Activated CD4-positive, alpha-beta T cell treated with anti-CD3 and anti-CD28 coated beads for 36 hours (primary cell): ENCODE measurements around the gene PTHLH. TPM values are rescaled to one million over a fixed set of nuclear protein-coding genes. Genes with fewer than 3 reads are reported as not detected.

Experiments
- ATAC-seq: fragments of 200-7000 bp; cut with Tn5 transposase; one replicate; pipeline ENCODE4 v1.10.0; 2021; ENCODE audit warnings: mild to moderate bottlenecking, moderate library complexity
- CTCF ChIA-PET: fragments of 350-600 bp; sonication (Branson Sonifier 250); formaldehyde crosslinking; loops from one replicate; lab custom pipeline; 2021; ENCODE audit warnings: antibody characterized with exemption; lab: Charles Lee
- POLR2A ChIA-PET: fragments of 350-600 bp; sonication (Branson Sonifier 250); formaldehyde crosslinking; loops from one replicate; lab custom pipeline; 2021; ENCODE audit warnings: antibody characterized with exemption, inconsistent platforms; lab: Charles Lee
- DNase-seq: peaks from one replicate; pipeline ENCODE4 v3.0.0-alpha.2; 2020
- H3K27ac Mint-ChIP-seq: one replicate; pipeline ENCODE4 v1.8.0; 2021; ENCODE audit warnings: mixed read lengths
- H3K27me3 Mint-ChIP-seq: one replicate; pipeline ENCODE4 v1.8.0; 2021; ENCODE audit warnings: mixed read lengths
- H3K36me3 Mint-ChIP-seq: one replicate; pipeline ENCODE4 v1.8.0; 2021; ENCODE audit warnings: low read depth, mixed read lengths
- H3K4me1 Mint-ChIP-seq: one replicate; pipeline ENCODE4 v1.8.0; 2021; ENCODE audit warnings: mixed read lengths
- H3K4me3 Mint-ChIP-seq: one replicate; pipeline ENCODE4 v1.8.0; 2021; ENCODE audit warnings: mild to moderate bottlenecking, moderate library complexity, mixed read lengths
- H3K9me3 Mint-ChIP-seq: one replicate; pipeline ENCODE4 v1.8.0; 2021; ENCODE audit warnings: low read depth, mixed read lengths
- intact Hi-C, 2 experiments: fragments of 100-400 bp; cut with DNase I in 1 of 2; cut with micrococcal nuclease in 1 of 2; formaldehyde crosslinking; loops; one replicate each; pipeline versions ENCODE4 v1.14.2 to v1.15.1; 2022 to 2024; cut with DNase I, micrococcal nuclease
- total RNA-seq, 2 experiments: library from RNA; stranded (reverse); gene quantifications; one replicate each; pipeline ENCODE4 v1.2.3, GENCODE V29; 2021

PTHLH gene
- not detected for total RNA-seq

- no peaks in the 10 kb centered on the region for H3K36me3 Mint-ChIP-seq
- ATAC-seq (no peak), DNase-seq (no peak)
- POLR2A ChIA-PET, result interaction anchor here (0.6 kb wide), 1 partner anchor 179 kb away, joined by 4 read pairs; no protein-coding TSS in a partner anchor
- no peak within 1 kb of the TSS for H3K27ac Mint-ChIP-seq
- no peak within 1 kb of the TSS for H3K4me3 Mint-ChIP-seq
- intact Hi-C loops, result loop anchor here (10.0 kb wide), 2 partner anchors 212 to 902 kb away; no protein-coding TSS in a partner anchor
- H3K9me3 Mint-ChIP-seq, result no peaks in the 10 kb centered on the region
- H3K27me3 Mint-ChIP-seq, result peaks cover 78% of the 10 kb centered on the region
- H3K4me1 Mint-ChIP-seq, result peaks cover 28% of the 10 kb centered on the region
- CTCF ChIA-PET, result no interaction called here
Observed at GRCh38 chr12:27972721-27973120, at the start of gene PTHLH. PTHLH (minus strand) TSS chr12:27972733; CDS start chr12:27969494, 3,239 bp downstream.

- Mint-ChIP-seq H3K27me3 (peaks cover 9% of the 10 kb centered on the region), H3K27ac (no peak overlapping the region), H3K4me1 (no peaks in the 10 kb centered on the region), H3K4me3 (no peak overlapping the region), H3K9me3 (no peaks in the 10 kb centered on the region), H3K36me3 (no peaks in the 10 kb centered on the region)
- DNase-seq (no peak), ATAC-seq (no peak)
- ChIA-PET CTCF (interaction anchor here (1.1 kb wide), 1 partner anchor 781 kb away, joined by 3 read pairs; no protein-coding TSS in a partner anchor), POLR2A (no interaction called here)
- intact Hi-C loops, result no loop called here
Observed at GRCh38 chr12:28021704-28022103, 49.2 kb upstream of the PTHLH start.

GRCh38 chr12:28017873-28018255 lies 45.3 kb upstream of the PTHLH start:
- no peak overlapping the region for H3K4me3 Mint-ChIP-seq
- no peaks in the 10 kb centered on the region for H3K9me3 Mint-ChIP-seq
- intact Hi-C loops, result no loop called here
- ChIA-PET CTCF (no interaction called here), POLR2A (no interaction called here)
- H3K27me3 Mint-ChIP-seq, result peaks cover 7% of the 10 kb centered on the region
- no peaks in the 10 kb centered on the region for H3K36me3 Mint-ChIP-seq
- H3K4me1 Mint-ChIP-seq, result no peaks in the 10 kb centered on the region
- DNase-seq (no peak), ATAC-seq (no peak)
- H3K27ac Mint-ChIP-seq, result no peak overlapping the region

- ATAC-seq, result no peak
- no peaks in the 10 kb centered on the region for H3K36me3 Mint-ChIP-seq
- no peak for DNase-seq
- H3K27me3 Mint-ChIP-seq, result peaks cover 5% of the 10 kb centered on the region
- ChIA-PET POLR2A (no interaction called here), CTCF (no interaction called here)
- intact Hi-C loops, result no loop called here
- H3K4me1 Mint-ChIP-seq, result no peaks in the 10 kb centered on the region
- no peak overlapping the region for H3K27ac Mint-ChIP-seq
- no peak overlapping the region for H3K4me3 Mint-ChIP-seq
- H3K9me3 Mint-ChIP-seq, result no peaks in the 10 kb centered on the region
Observed at GRCh38 chr12:28017126-28017872, 44.8 kb upstream of the PTHLH start.

- Mint-ChIP-seq H3K27me3 (peaks cover 5% of the 10 kb centered on the region), H3K9me3 (no peaks in the 10 kb centered on the region), H3K4me3 (no peak overlapping the region), H3K36me3 (no peaks in the 10 kb centered on the region), H3K27ac (no peak overlapping the region), H3K4me1 (no peaks in the 10 kb centered on the region)
- no peak for ATAC-seq
- DNase-seq, result no peak
- CTCF ChIA-PET, result no interaction called here
- POLR2A ChIA-PET, result no interaction called here
- intact Hi-C loops, result no loop called here
Observed at GRCh38 chr12:28015165-28015564, 42.6 kb upstream of the PTHLH start.

- no peaks in the 10 kb centered on the region for H3K9me3 Mint-ChIP-seq
- POLR2A ChIA-PET, result no interaction called here
- no peak overlapping the region for H3K4me3 Mint-ChIP-seq
- CTCF ChIA-PET, result no interaction called here
- H3K27ac Mint-ChIP-seq, result no peak overlapping the region
- ATAC-seq (no peak), DNase-seq (no peak)
- intact Hi-C loops, result no loop called here
- H3K27me3 Mint-ChIP-seq, result peaks cover 4% of the 10 kb centered on the region
- no peaks in the 10 kb centered on the region for H3K4me1 Mint-ChIP-seq
- H3K36me3 Mint-ChIP-seq, result no peaks in the 10 kb centered on the region
Observed at GRCh38 chr12:28014196-28014595, 41.7 kb upstream of the PTHLH start.

- Mint-ChIP-seq H3K4me1 (no peaks in the 10 kb centered on the region), H3K36me3 (no peaks in the 10 kb centered on the region), H3K4me3 (no peak overlapping the region), H3K27me3 (peaks cover 2% of the 10 kb centered on the region), H3K27ac (no peak overlapping the region), H3K9me3 (no peaks in the 10 kb centered on the region)
- DNase-seq, result no peak
- POLR2A ChIA-PET, result no interaction called here
- intact Hi-C loops, result no loop called here
- ATAC-seq, result no peak
- CTCF ChIA-PET, result no interaction called here
Observed at GRCh38 chr12:28012333-28012918, 39.9 kb upstream of the PTHLH start.

GRCh38 chr12:28010036-28010435 lies 37.5 kb upstream of the PTHLH start:
- H3K36me3 Mint-ChIP-seq, result no peaks in the 10 kb centered on the region
- CTCF ChIA-PET, result no interaction called here
- no peak overlapping the region for H3K4me3 Mint-ChIP-seq
- H3K4me1 Mint-ChIP-seq, result no peaks in the 10 kb centered on the region
- H3K9me3 Mint-ChIP-seq, result no peaks in the 10 kb centered on the region
- peaks cover 2% of the 10 kb centered on the region for H3K27me3 Mint-ChIP-seq
- DNase-seq, result no peak
- no peak overlapping the region for H3K27ac Mint-ChIP-seq
- POLR2A ChIA-PET, result no interaction called here
- intact Hi-C loops, result no loop called here
- no peak for ATAC-seq

GRCh38 chr12:27999970-28000369 lies 27.4 kb upstream of the PTHLH start:
- ATAC-seq, result no peak
- Mint-ChIP-seq H3K4me3 (no peak overlapping the region), H3K36me3 (no peaks in the 10 kb centered on the region), H3K9me3 (peaks cover 2% of the 10 kb centered on the region), H3K27ac (no peak overlapping the region), H3K4me1 (no peaks in the 10 kb centered on the region), H3K27me3 (no peaks in the 10 kb centered on the region)
- CTCF ChIA-PET, result no interaction called here
- intact Hi-C loops, result no loop called here
- DNase-seq, result no peak
- POLR2A ChIA-PET, result no interaction called here

GRCh38 chr12:27999521-27999920 lies 27.0 kb upstream of the PTHLH start:
- Mint-ChIP-seq H3K4me3 (no peak overlapping the region), H3K36me3 (no peaks in the 10 kb centered on the region), H3K9me3 (peaks cover 2% of the 10 kb centered on the region), H3K27ac (no peak overlapping the region), H3K4me1 (no peaks in the 10 kb centered on the region), H3K27me3 (no peaks in the 10 kb centered on the region)
- DNase-seq (no peak), ATAC-seq (no peak)
- CTCF ChIA-PET, result no interaction called here
- intact Hi-C loops, result no loop called here
- POLR2A ChIA-PET, result no interaction called here

GRCh38 chr12:27998658-27999057 lies 26.1 kb upstream of the PTHLH start:
- Mint-ChIP-seq H3K36me3 (no peaks in the 10 kb centered on the region), H3K4me1 (no peaks in the 10 kb centered on the region), H3K4me3 (no peak overlapping the region), H3K9me3 (peaks cover 2% of the 10 kb centered on the region), H3K27ac (no peak overlapping the region), H3K27me3 (no peaks in the 10 kb centered on the region)
- intact Hi-C loops, result no loop called here
- ChIA-PET CTCF (no interaction called here), POLR2A (no interaction called here)
- DNase-seq (no peak), ATAC-seq (no peak)

GRCh38 chr12:27998170-27998569 lies 25.6 kb upstream of the PTHLH start:
- Mint-ChIP-seq H3K27me3 (no peaks in the 10 kb centered on the region), H3K4me3 (no peak overlapping the region), H3K9me3 (peaks cover 2% of the 10 kb centered on the region), H3K4me1 (no peaks in the 10 kb centered on the region), H3K36me3 (no peaks in the 10 kb centered on the region), H3K27ac (no peak overlapping the region)
- ATAC-seq (no peak), DNase-seq (no peak)
- intact Hi-C loops, result no loop called here
- POLR2A ChIA-PET, result no interaction called here
- CTCF ChIA-PET, result no interaction called here
